ENCODE data around the gene PRSS35.

GRCh38 chr6:83517500-83517899 lies 5.2 kb downstream of the PRSS35 start:
- TF ChIP-seq POLR2A (IDR thresholded peaks at IDR 0.05; ENCODE audit: low read depth) (no peak), CTCF (IDR thresholded peaks at IDR 0.05) (no peak)

Measured in esophagus muscularis mucosa (tissue), 3 donors.